ENCODE data around the gene PAPSS1. TPM values are rescaled to one million over a fixed set of nuclear protein-coding genes. Genes with fewer than 3 reads are reported as not detected.

PAPSS1 gene
- total and polyA plus RNA-seq, 11 donors: 5.9 to 32.7 (median 9.3) TPM

- H3K36me3 ChIP-seq: no peaks in the 10 kb centered on the region
- 66 to 81% (median 68%) methylated on average over 1 of the region's 1 CpG for WGBS, 4 donors
- no peaks in the 10 kb centered on the region for H3K27me3 ChIP-seq
- ATAC-seq: no peak
- H3K9me3 ChIP-seq: peaks cover 0 to 37% (median 23%) of the 10 kb centered on the region in 12 donors
- H3K4me1 ChIP-seq: no peaks in the 10 kb centered on the region
- no peak overlapping the region for H3K27ac ChIP-seq
- H3K4me3 ChIP-seq: no peak overlapping the region
- no peak for DNase-seq
- intact Hi-C loops (cut with DNase I): no loop called here
- TF ChIP-seq CTCF (IDR thresholded peaks at IDR 0.05) (no peak), POLR2A (IDR thresholded peaks at IDR 0.05) (no peak)
Observed at GRCh38 chr4:107593230-107593629, 126.8 kb downstream of the PAPSS1 start.

DNA sequence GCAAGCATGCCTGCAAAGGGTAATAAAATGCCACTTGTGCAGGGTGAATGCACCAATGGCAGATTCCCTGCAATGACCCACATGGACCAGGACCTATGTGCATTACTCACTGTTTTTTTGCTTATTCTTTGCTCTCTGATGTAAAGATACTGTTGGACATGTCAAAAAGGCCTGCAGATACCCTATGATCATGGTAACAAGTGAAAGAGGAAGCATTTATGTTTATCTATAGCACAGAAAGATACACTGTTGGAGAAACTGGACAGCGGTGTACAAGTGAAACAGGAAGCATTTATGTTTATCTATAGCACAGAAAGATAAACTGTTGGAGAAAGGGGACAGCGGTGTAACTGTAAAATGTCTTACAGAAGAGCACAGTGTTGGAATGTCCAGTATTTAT is 127.5 kb downstream of the PAPSS1 start:
- DNase-seq (no peak), ATAC-seq (no peak)
- intact Hi-C loops (cut with DNase I): no loop called here
- TF ChIP-seq POLR2A (IDR thresholded peaks at IDR 0.05): no peak
- no peak for TF ChIP-seq CTCF (IDR thresholded peaks at IDR 0.05)
- Histone ChIP-seq H3K4me3 (no peak overlapping the region), H3K4me1 (no peaks in the 10 kb centered on the region), H3K27ac (no peak overlapping the region), H3K27me3 (no peaks in the 10 kb centered on the region), H3K9me3 (peaks cover 0 to 43% (median 25%) of the 10 kb centered on the region in 12 donors), H3K36me3 (no peaks in the 10 kb centered on the region)
- 11 to 34% (median 25%) methylated on average over 2 of the region's 2 CpGs for WGBS, 4 donors

DNA sequence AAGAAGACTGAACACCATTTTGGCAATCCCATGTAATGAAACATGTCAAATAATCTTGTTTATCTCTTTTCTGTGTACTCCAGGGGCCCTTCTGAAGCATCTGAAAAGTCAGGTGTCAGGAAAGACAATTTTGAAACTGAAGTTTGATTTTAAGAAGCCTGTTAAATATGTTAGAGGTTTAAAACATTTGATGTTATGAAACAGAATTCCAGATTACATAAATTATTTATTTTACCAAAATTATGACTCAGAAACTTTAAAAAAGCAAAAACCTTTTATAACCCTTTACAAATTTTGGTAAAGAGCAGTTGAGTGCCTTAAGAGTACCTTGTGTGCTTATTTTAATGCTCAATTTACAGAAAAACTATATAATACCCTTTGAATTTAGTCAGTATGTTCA is 130.8 kb downstream of the PAPSS1 start:
- intact Hi-C loops (cut with DNase I): no loop called here
- Histone ChIP-seq H3K9me3 (peaks cover 0 to 54% (median 25%) of the 10 kb centered on the region in 12 donors), H3K27ac (no peak overlapping the region), H3K27me3 (no peaks in the 10 kb centered on the region), H3K36me3 (no peaks in the 10 kb centered on the region), H3K4me1 (no peaks in the 10 kb centered on the region), H3K4me3 (no peak overlapping the region)
- TF ChIP-seq CTCF (IDR thresholded peaks at IDR 0.05): no peak
- no peak for TF ChIP-seq POLR2A (IDR thresholded peaks at IDR 0.05)
- ATAC-seq: no peak
- DNase-seq: no peak

DNA sequence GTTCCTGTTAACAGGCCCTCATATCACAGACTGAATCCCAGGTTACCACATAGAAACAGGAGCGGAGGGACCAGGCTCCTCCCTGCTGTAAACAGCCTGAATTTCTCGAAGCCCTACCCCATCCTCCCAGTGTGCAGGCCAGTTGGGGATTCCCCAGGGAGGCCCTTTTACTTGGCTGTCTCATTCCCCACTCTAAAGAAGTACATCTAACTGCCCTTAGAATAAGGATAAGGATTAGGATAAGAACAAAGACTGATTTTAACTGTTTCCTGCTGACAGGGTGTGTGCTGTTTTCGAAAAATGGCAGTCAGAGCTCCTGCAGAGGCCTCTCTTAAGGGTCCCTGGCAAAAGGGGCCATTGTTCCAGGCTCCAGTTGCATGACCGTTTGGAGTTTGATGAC is 133.7 kb downstream of the PAPSS1 start:
- no peak for ATAC-seq
- Histone ChIP-seq H3K4me1 (no peaks in the 10 kb centered on the region), H3K9me3 (peaks cover 0 to 53% (median 25%) of the 10 kb centered on the region in 12 donors), H3K27me3 (no peaks in the 10 kb centered on the region), H3K36me3 (no peaks in the 10 kb centered on the region), H3K27ac (no peak overlapping the region), H3K4me3 (no peak overlapping the region)
- WGBS, 4 donors: 48 to 54% (median 51%) methylated on average over 4 of the region's 4 CpGs
- intact Hi-C loops (cut with DNase I): no loop called here
- no peak for TF ChIP-seq POLR2A (IDR thresholded peaks at IDR 0.05)
- no peak for TF ChIP-seq CTCF (IDR thresholded peaks at IDR 0.05)
- no peak for DNase-seq
